ENCODE data around the gene KCNH6. TPM values are rescaled to one million over a fixed set of nuclear protein-coding genes. Genes with fewer than 3 reads are reported as not detected.

The KCNH6 gene
- polyA plus RNA-seq, 1 of the 3 experiments (the other 2 are of a cell fraction), result 0.15 TPM

- WGBS (ENCODE audit: low lambda C conversion rate), result 93% methylated on average over 2 of the region's 2 CpGs
These were observed 40.2 kb downstream of the KCNH6 start for GRCh38 chr17:63563339-63563738.

GRCh38 chr17:63564562-63564961 is 41.4 kb downstream of the KCNH6 start:
- CTCF ChIA-PET, result interaction anchor here (0.8 to 3.0 kb wide), 8 partner anchors 10 to 139 kb away, joined by 3 to 16 read pairs (median 6); partner anchors contain the start of gene DCAF7
- peaks cover 98% of the 10 kb centered on the region for H3K79me2 ChIP-seq (ENCODE audit: insufficient read depth)
- no peaks in the 10 kb centered on the region for H3K9me2 ChIP-seq
- H4K20me1 ChIP-seq (ENCODE audit: insufficient read depth), result peaks cover 93% of the 10 kb centered on the region
- no peak overlapping the region for H3K4me2 ChIP-seq
- no peaks in the 10 kb centered on the region for H3K9me3 ChIP-seq
- no peak overlapping the region for H3K9ac ChIP-seq
- 96% methylated on average over 5 of the region's 5 CpGs for WGBS (ENCODE audit: low lambda C conversion rate)
- H3K27ac ChIP-seq (ENCODE audit: low read depth in 2 of 2, low read length in 1 of 2), result no peak overlapping the region
- POLR2A ChIA-PET, result no interaction called here
- H3K27me3 ChIP-seq (ENCODE audit: insufficient read depth), result no peaks in the 10 kb centered on the region
- H3K36me3 ChIP-seq (replicated peaks in 1 of 2; ENCODE audit: control insufficient read depth in 1 of 2, insufficient read depth in 2 of 2, low read length in 1 of 2), result peaks cover 0 to 8% of the 10 kb centered on the region in 2 experiments
- peaks cover 0 to 3% of the 10 kb centered on the region in 2 experiments; a peak in 1 of 4 replicates for H3K4me1 ChIP-seq (ENCODE audit: control insufficient read depth in 1 of 2, insufficient read depth in 2 of 2, low read depth in 1 of 2, low read length in 1 of 2)
- no peak overlapping the region for H3K4me3 ChIP-seq (ENCODE audit: low read depth in 2 of 2, low read length in 1 of 2)
- DNase-seq, result no peak
- H3F3A ChIP-seq (replicated peaks; ENCODE audit: insufficient read depth), result peaks cover 7% of the 10 kb centered on the region
- no peak overlapping the region for H2AFZ ChIP-seq (ENCODE audit: low read depth)
- TF ChIP-seq TCF12 (IDR thresholded peaks at IDR 0.05), result no peak
- no peak for TF ChIP-seq RFX5 (IDR thresholded peaks at IDR 0.05; ENCODE audit: low read length)
- TF ChIP-seq NRF1 (IDR thresholded peaks at IDR 0.05; ENCODE audit: low read depth, low read length), result no peak

More at GRCh38 chr17:63563339-63563738, 40.2 kb downstream of the KCNH6 start:
- H3K4me2 ChIP-seq, result no peak overlapping the region
- H4K20me1 ChIP-seq (ENCODE audit: insufficient read depth), result peaks cover 90% of the 10 kb centered on the region
- no peak overlapping the region for H3K9ac ChIP-seq
- CTCF ChIA-PET, result interaction anchor here (0.6 to 2.0 kb wide), 5 partner anchors 8 to 138 kb away, joined by 3 to 10 read pairs (median 5); no protein-coding TSS in a partner anchor
- TF ChIP-seq TCF12 (IDR thresholded peaks at IDR 0.05) (no peak), YY1 (IDR thresholded peaks at IDR 0.05; ENCODE audit: low read depth) (no peak), EZH2phosphoT487 (IDR thresholded peaks at IDR 0.05; ENCODE audit: borderline replicate concordance, low read depth) (no peak), RCOR1 (IDR thresholded peaks at IDR 0.05; ENCODE audit: low read length) (no peak), JUND (IDR thresholded peaks at IDR 0.05) (no peak), GATA2 (CRISPR knock-in tag; IDR thresholded peaks at IDR 0.05) (no peak), NRF1 (IDR thresholded peaks at IDR 0.05; ENCODE audit: low read depth, low read length) (no peak), RAD21 (IDR thresholded peaks at IDR 0.05; ENCODE audit: low read length) (no peak), GABPA (IDR thresholded peaks at IDR 0.05; ENCODE audit: low read depth) (no peak), RXRA (IDR thresholded peaks at IDR 0.05; ENCODE audit: borderline replicate concordance, low read depth) (no peak), FOXM1 (IDR thresholded peaks at IDR 0.05; ENCODE audit: low read depth) (no peak), IRF3 (IDR thresholded peaks at IDR 0.05; ENCODE audit: low read depth, low read length) (no peak), POLR2AphosphoS5 (IDR thresholded peaks at IDR 0.05; ENCODE audit: low read depth, low read length) (no peak)
- TF ChIP-seq, protein P1, sequence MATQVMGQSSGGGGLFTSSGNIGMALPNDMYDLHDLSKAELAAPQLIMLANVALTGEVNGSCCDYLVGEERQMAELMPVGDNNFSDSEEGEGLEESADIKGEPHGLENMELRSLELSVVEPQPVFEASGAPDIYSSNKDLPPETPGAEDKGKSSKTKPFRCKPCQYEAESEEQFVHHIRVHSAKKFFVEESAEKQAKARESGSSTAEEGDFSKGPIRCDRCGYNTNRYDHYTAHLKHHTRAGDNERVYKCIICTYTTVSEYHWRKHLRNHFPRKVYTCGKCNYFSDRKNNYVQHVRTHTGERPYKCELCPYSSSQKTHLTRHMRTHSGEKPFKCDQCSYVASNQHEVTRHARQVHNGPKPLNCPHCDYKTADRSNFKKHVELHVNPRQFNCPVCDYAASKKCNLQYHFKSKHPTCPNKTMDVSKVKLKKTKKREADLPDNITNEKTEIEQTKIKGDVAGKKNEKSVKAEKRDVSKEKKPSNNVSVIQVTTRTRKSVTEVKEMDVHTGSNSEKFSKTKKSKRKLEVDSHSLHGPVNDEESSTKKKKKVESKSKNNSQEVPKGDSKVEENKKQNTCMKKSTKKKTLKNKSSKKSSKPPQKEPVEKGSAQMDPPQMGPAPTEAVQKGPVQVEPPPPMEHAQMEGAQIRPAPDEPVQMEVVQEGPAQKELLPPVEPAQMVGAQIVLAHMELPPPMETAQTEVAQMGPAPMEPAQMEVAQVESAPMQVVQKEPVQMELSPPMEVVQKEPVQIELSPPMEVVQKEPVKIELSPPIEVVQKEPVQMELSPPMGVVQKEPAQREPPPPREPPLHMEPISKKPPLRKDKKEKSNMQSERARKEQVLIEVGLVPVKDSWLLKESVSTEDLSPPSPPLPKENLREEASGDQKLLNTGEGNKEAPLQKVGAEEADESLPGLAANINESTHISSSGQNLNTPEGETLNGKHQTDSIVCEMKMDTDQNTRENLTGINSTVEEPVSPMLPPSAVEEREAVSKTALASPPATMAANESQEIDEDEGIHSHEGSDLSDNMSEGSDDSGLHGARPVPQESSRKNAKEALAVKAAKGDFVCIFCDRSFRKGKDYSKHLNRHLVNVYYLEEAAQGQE (IDR thresholded peaks at IDR 0.05; ENCODE audit: low read depth, low read length), result no peak
- no peaks in the 10 kb centered on the region for H3K27me3 ChIP-seq (ENCODE audit: insufficient read depth)
- no peaks in the 10 kb centered on the region for H3K9me3 ChIP-seq
- peaks cover 0 to 8% of the 10 kb centered on the region in 2 experiments for H3K36me3 ChIP-seq (replicated peaks in 1 of 2; ENCODE audit: control insufficient read depth in 1 of 2, insufficient read depth in 2 of 2, low read length in 1 of 2)
- H3K9me2 ChIP-seq, result no peaks in the 10 kb centered on the region
- no peaks in the 10 kb centered on the region; a peak in 1 of 4 replicates for H3K4me1 ChIP-seq (ENCODE audit: control insufficient read depth in 1 of 2, insufficient read depth in 2 of 2, low read depth in 1 of 2, low read length in 1 of 2)
- peaks cover 7% of the 10 kb centered on the region for H3F3A ChIP-seq (replicated peaks; ENCODE audit: insufficient read depth)
- no peak overlapping the region for H2AFZ ChIP-seq (ENCODE audit: low read depth)
- no peak for DNase-seq
- no peak overlapping the region for H3K4me3 ChIP-seq (ENCODE audit: low read depth in 2 of 2, low read length in 1 of 2)
- POLR2A ChIA-PET, result no interaction called here
- H3K27ac ChIP-seq (ENCODE audit: low read depth in 2 of 2, low read length in 1 of 2), result no peak overlapping the region
- H3K79me2 ChIP-seq (ENCODE audit: insufficient read depth), result peaks cover 96% of the 10 kb centered on the region

Measured in SK-N-SH (cell line).